Neural cell (in vitro differentiated cells): ENCODE results near the gene PNPLA7. TPM values are rescaled to one million over a fixed set of nuclear protein-coding genes. Genes with fewer than 3 reads are reported as not detected.

Source experiments
- H2AFZ ChIP-seq: fragments of 200-600, 300-800 bp; sonication (generic), shearing (Covaris generic); 2 replicates; pipeline ENCODE4 v1.6.0; 2014; ENCODE audit warnings: low read depth, mild to moderate bottlenecking, antibody characterized with exemption, low read length, moderate library complexity
- H3F3A ChIP-seq: fragments of 200-600 bp; shearing (Covaris generic); 2 replicates; pipeline ENCODE4 v1.6.1; 2016; ENCODE audit warnings: mild to moderate bottlenecking, moderate library complexity, mixed read lengths, antibody characterized with exemption, low read length; ENCODE audit not compliant: insufficient read depth, poor library complexity, severe bottlenecking
- H3K27ac ChIP-seq: fragments of 200-600, 300-800 bp; sonication (generic), shearing (Covaris generic); 2 replicates; pipeline ENCODE4 v1.5.1; 2014; ENCODE audit warnings: mild to moderate bottlenecking, low read length, moderate library complexity
- H3K27me3 ChIP-seq: fragments of 300-800, 200-600 bp; sonication (generic), shearing (Covaris generic); 2 replicates; pipeline ENCODE4 v1.6.0; 2014; ENCODE audit warnings: mild to moderate bottlenecking, low read depth, low read length, moderate library complexity; ENCODE audit not compliant: insufficient read depth
- H3K36me3 ChIP-seq: fragments of 300-800, 200-600 bp; sonication (generic), shearing (Covaris generic); 2 replicates; pipeline ENCODE4 v1.5.1; 2014; ENCODE audit warnings: mild to moderate bottlenecking, antibody characterized with exemption, low read length, moderate library complexity; ENCODE audit not compliant: insufficient read depth
- H3K4me2 ChIP-seq: fragments of 300-800, 200-600 bp; sonication (generic), shearing (Covaris generic); 2 replicates; pipeline ENCODE4 v1.6.0; 2014; ENCODE audit warnings: mild to moderate bottlenecking, low read length
- H3K4me3 ChIP-seq: fragments of 300-800, 200-600 bp; sonication (generic), shearing (Covaris generic); 2 replicates; pipeline ENCODE4 v1.5.1; 2014; ENCODE audit warnings: mild to moderate bottlenecking, low read length, moderate library complexity
- H3K79me2 ChIP-seq: fragments of 200-600 bp; shearing (Covaris generic); replicated peaks from 2 replicates; pipeline ENCODE4 v1.6.0; 2014; ENCODE audit warnings: mild to moderate bottlenecking, low read length, moderate library complexity; ENCODE audit not compliant: insufficient read depth
- H3K9ac ChIP-seq: fragments of 300-800, 200-600 bp; sonication (generic), shearing (Covaris generic); 2 replicates; pipeline ENCODE4 v1.6.1; 2016; ENCODE audit warnings: mild to moderate bottlenecking, low read length, mixed read lengths
- H3K9me2 ChIP-seq: fragments of 200-600 bp; shearing (Covaris generic); 2 replicates; pipeline ENCODE4 v1.6.1; 2016; ENCODE audit warnings: mild to moderate bottlenecking, low read length, mixed read lengths; ENCODE audit not compliant: insufficient read depth
- H3K9me3 ChIP-seq: fragments of 200-600, 300-800 bp; sonication (generic), shearing (Covaris generic); 2 replicates; pipeline ENCODE4 v1.6.1; 2016; ENCODE audit warnings: mild to moderate bottlenecking, mixed run types, low read length, moderate library complexity, mixed read lengths
- H4K20me1 ChIP-seq: fragments of 200-600 bp; shearing (Covaris generic); 2 replicates; pipeline ENCODE4 v1.6.1; 2016; ENCODE audit warnings: mild to moderate bottlenecking, mixed run types; ENCODE audit not compliant: insufficient read depth
- EP300 ChIP-seq: fragments of 450-650 bp; conservative IDR thresholded peaks from 2 replicates; pipeline ENCODE4 v1.6.1; 2014; ENCODE audit warnings: antibody characterized with exemption, mild to moderate bottlenecking, moderate library complexity; ENCODE audit not compliant: poor library complexity, severe bottlenecking
- EZH2 ChIP-seq: fragments of 200-600, 300-800 bp; shearing (Covaris generic), sonication (generic); IDR thresholded peaks from 2 replicates; pipeline ENCODE4 v1.6.1; 2014; ENCODE audit warnings: antibody characterized with exemption, low read length, borderline replicate concordance, mild to moderate bottlenecking; ENCODE audit not compliant: insufficient read depth, poor library complexity, severe bottlenecking
- MXI1 ChIP-seq: fragments of 450-650 bp; conservative IDR thresholded peaks from 2 replicates; pipeline ENCODE4 v1.6.1; 2014; ENCODE audit warnings: antibody characterized with exemption, mild to moderate bottlenecking; ENCODE audit not compliant: poor library complexity, severe bottlenecking
- POLR2AphosphoS5 ChIP-seq: IDR thresholded peaks from 2 replicates; pipeline ENCODE4 v1.6.1; 2012
- RAD21 ChIP-seq: fragments of 450-650 bp; conservative IDR thresholded peaks from 2 replicates; pipeline ENCODE4 v1.6.1; 2014; ENCODE audit warnings: antibody characterized with exemption, mild to moderate bottlenecking, moderate library complexity
- SMC3 ChIP-seq: fragments of 450-650 bp; conservative IDR thresholded peaks from 2 replicates; pipeline ENCODE4 v1.6.1; 2014; ENCODE audit warnings: antibody characterized with exemption, mild to moderate bottlenecking, moderate library complexity; ENCODE audit not compliant: poor library complexity
- TAF1 ChIP-seq: IDR thresholded peaks from 2 replicates; pipeline ENCODE4 v1.6.1; 2012; ENCODE audit warnings: low read depth
- polyA plus RNA-seq: library from polyadenylated mRNA; depleted of rRNA; stranded (reverse); fragments of >200 nt; gene quantifications from 2 replicates; pipeline ENCODE4 v1.2.3, GENCODE V29; 2014
- TF ChIP-seq, protein P1 (sequence below): IDR thresholded peaks from 2 replicates; pipeline ENCODE4 v1.6.1; 2012; ENCODE audit warnings: borderline replicate concordance
- TF ChIP-seq, protein P2 (sequence below): fragments of 450-650 bp; IDR thresholded peaks from 2 replicates; pipeline ENCODE4 v1.5.1; 2014; ENCODE audit warnings: antibody characterized with exemption, mild to moderate bottlenecking, moderate library complexity; ENCODE audit not compliant: poor library complexity, severe bottlenecking

PNPLA7 gene
- polyA plus RNA-seq, 1 donor from 2014 or later: 0.72 TPM

DNA sequence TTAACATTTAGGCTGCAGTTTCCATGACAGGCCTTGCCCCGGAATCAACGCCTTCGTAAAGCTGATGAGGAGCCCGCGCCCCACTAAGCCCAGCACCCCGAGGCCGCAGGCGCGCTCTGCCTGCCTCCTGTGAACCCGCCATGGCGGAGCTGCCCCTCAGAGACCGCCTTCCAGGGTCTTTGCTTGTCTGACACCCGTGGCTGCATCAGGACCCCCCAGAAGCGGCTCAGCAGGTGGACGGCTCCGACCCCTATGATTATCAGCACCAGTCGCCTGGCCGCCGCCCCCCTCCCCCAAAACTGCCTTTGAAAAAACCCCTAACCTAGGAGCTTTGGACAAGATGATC is 29.0 kb upstream of the PNPLA7 start:
- no peaks in the 10 kb centered on the region for H3K36me3 ChIP-seq
- no peak overlapping the region for H3K4me2 ChIP-seq
- peak overlapping the region; percentile 38 for H3K9ac ChIP-seq
- H3F3A ChIP-seq: no peaks in the 10 kb centered on the region
- H3K4me3 ChIP-seq: peak overlapping the region; percentile 99
- H4K20me1 ChIP-seq: no peaks in the 10 kb centered on the region
- no peaks in the 10 kb centered on the region for H3K27me3 ChIP-seq
- no peak overlapping the region for H2AFZ ChIP-seq
- TF ChIP-seq EZH2 (no peak), MXI1 (no peak), SMC3 (no peak), EP300 (no peak), TAF1 (no peak), RAD21 (no peak), POLR2AphosphoS5 (no peak)
- TF ChIP-seq, protein P1, sequence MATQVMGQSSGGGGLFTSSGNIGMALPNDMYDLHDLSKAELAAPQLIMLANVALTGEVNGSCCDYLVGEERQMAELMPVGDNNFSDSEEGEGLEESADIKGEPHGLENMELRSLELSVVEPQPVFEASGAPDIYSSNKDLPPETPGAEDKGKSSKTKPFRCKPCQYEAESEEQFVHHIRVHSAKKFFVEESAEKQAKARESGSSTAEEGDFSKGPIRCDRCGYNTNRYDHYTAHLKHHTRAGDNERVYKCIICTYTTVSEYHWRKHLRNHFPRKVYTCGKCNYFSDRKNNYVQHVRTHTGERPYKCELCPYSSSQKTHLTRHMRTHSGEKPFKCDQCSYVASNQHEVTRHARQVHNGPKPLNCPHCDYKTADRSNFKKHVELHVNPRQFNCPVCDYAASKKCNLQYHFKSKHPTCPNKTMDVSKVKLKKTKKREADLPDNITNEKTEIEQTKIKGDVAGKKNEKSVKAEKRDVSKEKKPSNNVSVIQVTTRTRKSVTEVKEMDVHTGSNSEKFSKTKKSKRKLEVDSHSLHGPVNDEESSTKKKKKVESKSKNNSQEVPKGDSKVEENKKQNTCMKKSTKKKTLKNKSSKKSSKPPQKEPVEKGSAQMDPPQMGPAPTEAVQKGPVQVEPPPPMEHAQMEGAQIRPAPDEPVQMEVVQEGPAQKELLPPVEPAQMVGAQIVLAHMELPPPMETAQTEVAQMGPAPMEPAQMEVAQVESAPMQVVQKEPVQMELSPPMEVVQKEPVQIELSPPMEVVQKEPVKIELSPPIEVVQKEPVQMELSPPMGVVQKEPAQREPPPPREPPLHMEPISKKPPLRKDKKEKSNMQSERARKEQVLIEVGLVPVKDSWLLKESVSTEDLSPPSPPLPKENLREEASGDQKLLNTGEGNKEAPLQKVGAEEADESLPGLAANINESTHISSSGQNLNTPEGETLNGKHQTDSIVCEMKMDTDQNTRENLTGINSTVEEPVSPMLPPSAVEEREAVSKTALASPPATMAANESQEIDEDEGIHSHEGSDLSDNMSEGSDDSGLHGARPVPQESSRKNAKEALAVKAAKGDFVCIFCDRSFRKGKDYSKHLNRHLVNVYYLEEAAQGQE: no peak
- TF ChIP-seq, protein P2, sequence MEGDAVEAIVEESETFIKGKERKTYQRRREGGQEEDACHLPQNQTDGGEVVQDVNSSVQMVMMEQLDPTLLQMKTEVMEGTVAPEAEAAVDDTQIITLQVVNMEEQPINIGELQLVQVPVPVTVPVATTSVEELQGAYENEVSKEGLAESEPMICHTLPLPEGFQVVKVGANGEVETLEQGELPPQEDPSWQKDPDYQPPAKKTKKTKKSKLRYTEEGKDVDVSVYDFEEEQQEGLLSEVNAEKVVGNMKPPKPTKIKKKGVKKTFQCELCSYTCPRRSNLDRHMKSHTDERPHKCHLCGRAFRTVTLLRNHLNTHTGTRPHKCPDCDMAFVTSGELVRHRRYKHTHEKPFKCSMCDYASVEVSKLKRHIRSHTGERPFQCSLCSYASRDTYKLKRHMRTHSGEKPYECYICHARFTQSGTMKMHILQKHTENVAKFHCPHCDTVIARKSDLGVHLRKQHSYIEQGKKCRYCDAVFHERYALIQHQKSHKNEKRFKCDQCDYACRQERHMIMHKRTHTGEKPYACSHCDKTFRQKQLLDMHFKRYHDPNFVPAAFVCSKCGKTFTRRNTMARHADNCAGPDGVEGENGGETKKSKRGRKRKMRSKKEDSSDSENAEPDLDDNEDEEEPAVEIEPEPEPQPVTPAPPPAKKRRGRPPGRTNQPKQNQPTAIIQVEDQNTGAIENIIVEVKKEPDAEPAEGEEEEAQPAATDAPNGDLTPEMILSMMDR: no peak
- H3K9me2 ChIP-seq: no peaks in the 10 kb centered on the region
- no peaks in the 10 kb centered on the region for H3K9me3 ChIP-seq
- H3K79me2 ChIP-seq: peaks cover 14% of the 10 kb centered on the region
- H3K27ac ChIP-seq: no peak overlapping the region

DNA sequence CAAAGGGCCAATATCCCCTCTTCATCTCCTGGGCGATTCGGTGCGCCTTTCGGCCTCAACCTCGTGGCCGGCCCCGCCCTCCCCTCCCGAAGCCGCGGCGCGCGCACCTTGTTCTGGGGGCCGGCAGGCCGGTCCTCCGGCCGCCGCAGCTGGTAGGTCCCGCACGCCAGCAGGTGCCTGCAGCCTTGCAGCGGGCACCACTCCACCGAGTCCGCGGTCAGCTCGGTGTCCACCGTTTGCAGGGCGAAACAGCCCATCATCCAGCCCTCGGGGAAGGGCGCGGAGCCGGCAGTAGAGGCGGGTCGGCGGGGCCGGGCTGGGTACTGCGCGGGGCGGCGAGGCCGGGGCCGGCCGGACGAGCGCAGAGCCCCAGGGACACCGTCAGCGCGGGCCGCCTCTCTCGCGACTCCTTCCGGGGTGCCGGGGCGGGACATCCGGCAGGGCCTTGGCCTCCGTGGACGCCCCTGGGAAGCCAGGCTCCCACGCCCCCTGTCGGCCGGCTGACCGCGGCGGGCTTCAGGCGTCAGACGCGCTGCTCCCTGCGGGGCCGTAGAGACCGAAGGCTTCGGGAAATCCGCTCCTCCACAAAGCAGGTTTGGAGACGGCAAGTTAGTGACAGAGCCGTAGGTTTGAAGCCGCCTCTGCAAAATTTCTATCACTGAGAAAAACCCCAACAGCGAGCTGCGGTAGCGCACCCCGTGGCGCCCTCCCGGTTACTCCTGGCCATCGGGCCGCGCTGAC is 28.5 kb upstream of the PNPLA7 start, which contains the start of gene DPH7:
DPH7 (minus strand) TSS at position 408 of the 741 bp plus-strand sequence; CDS start at position 260, 148 bp downstream.
- Histone ChIP-seq H3K4me3 (peak within 1 kb of the TSS; percentile 99), H3K27ac (peak within 1 kb of the TSS; percentile 68), H3K9ac (peak within 1 kb of the TSS; percentile 88), H2AFZ (peak within 1 kb of the TSS; percentile 65), H3F3A (no peaks in the 10 kb centered on the region), H3K9me2 (no peaks in the 10 kb centered on the region), H3K79me2 (peaks cover 14% of the 10 kb centered on the region), H3K27me3 (no peaks in the 10 kb centered on the region), H4K20me1 (no peaks in the 10 kb centered on the region), H3K36me3 (no peaks in the 10 kb centered on the region), H3K4me2 (peak within 1 kb of the TSS; percentile 86), H3K9me3 (no peaks in the 10 kb centered on the region)
- peak; percentile 68 for TF ChIP-seq EP300
- TF ChIP-seq SMC3: peak; percentile 53
- TF ChIP-seq POLR2AphosphoS5: peak; percentile 69
- peak; percentile 47 for TF ChIP-seq RAD21
- TF ChIP-seq, protein P2: peak; percentile 98
- TF ChIP-seq EZH2: no peak
- peak; percentile 91 for TF ChIP-seq MXI1
- no peak for TF ChIP-seq TAF1
